Neuron (in vitro differentiated cells): ENCODE results near the gene HSD17B8.
A peak's percentile ranks its signal among the peaks of the same experiment; 100 is the strongest.

Experiments
- H2AFZ ChIP-seq: one replicate; pipeline ENCODE4 v1.6.1; 2013; ENCODE audit warnings: low read depth, mild to moderate bottlenecking, inconsistent platforms, low read length, moderate library complexity
- H3K27me3 ChIP-seq: one replicate; pipeline ENCODE4 v1.6.1; 2013; ENCODE audit warnings: low read length; ENCODE audit not compliant: insufficient read depth
- H3K36me3 ChIP-seq: one replicate; pipeline ENCODE4 v1.6.1; 2013; ENCODE audit warnings: low read length; ENCODE audit not compliant: insufficient read depth
- H3K4me1 ChIP-seq: one replicate; pipeline ENCODE4 v1.6.1; 2013; ENCODE audit warnings: low read length; ENCODE audit not compliant: insufficient read depth
- H3K4me3 ChIP-seq: 2 replicates; pipeline ENCODE4 v1.5.1; 2013; ENCODE audit warnings: mild to moderate bottlenecking, low read length, moderate library complexity
- H3K9me3 ChIP-seq: one replicate; pipeline ENCODE4 v1.6.1; 2013; ENCODE audit warnings: low read length

HSD17B8 gene

DNA sequence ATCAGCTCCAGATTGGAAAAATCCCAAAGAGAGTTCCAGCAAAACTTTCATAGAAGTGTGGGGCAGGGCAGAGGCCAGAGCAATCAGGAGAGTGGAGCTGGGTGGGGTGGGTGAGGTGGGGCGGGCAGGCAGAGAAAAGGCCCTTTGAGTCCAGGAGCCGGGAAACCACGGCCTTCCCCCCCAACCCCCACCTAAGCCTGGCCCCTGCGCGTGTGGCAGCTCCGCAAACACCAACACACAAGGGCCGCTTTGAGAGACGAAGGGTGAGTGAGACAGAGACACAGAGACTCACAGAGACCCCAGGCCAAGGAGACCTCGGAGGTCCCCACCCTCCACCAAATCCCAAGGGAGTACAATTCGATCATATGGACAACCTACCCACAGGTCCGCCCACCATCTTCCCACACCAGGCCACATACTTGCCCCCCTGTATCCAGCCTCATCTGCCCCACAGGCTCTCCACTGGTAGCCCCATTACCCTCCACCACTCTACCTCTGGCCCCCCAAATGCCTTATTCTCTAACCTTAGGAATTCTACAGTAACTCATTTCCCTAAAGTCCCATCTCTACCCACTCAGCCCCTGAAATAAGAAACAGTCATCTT is 13.8 kb upstream of the HSD17B8 start:
- Histone ChIP-seq H3K27me3 (peaks cover 2% of the 10 kb centered on the region), H3K4me3 (no peak overlapping the region), H3K36me3 (peaks cover 20% of the 10 kb centered on the region), H3K9me3 (no peaks in the 10 kb centered on the region), H3K4me1 (peaks cover 9% of the 10 kb centered on the region), H2AFZ (no peak overlapping the region)

- H3K27me3 ChIP-seq = no peaks in the 10 kb centered on the region
- H3K9me3 ChIP-seq = no peaks in the 10 kb centered on the region
- H2AFZ ChIP-seq = no peak overlapping the region
- no peak overlapping the region for H3K4me3 ChIP-seq
- peaks cover 27% of the 10 kb centered on the region for H3K36me3 ChIP-seq
- H3K4me1 ChIP-seq = peaks cover 9% of the 10 kb centered on the region
These were observed 12.9 kb upstream of the HSD17B8 start for GRCh38 chr6:33191383-33192104.

- H2AFZ ChIP-seq = no peak within 1 kb of the TSS
- no peaks in the 10 kb centered on the region for H3K9me3 ChIP-seq
- no peaks in the 10 kb centered on the region for H3K27me3 ChIP-seq
- no peak within 1 kb of the TSS for H3K4me3 ChIP-seq
- peaks cover 31% of the 10 kb centered on the region for H3K36me3 ChIP-seq
- H3K4me1 ChIP-seq = peaks cover 9% of the 10 kb centered on the region
These were observed 12.3 kb upstream of the HSD17B8 start, which contains the start of gene COL11A2 for GRCh38 chr6:33192105-33192646. COL11A2 (minus strand) TSS chr6:33192467; CDS start chr6:33192240, 227 bp downstream.

DNA sequence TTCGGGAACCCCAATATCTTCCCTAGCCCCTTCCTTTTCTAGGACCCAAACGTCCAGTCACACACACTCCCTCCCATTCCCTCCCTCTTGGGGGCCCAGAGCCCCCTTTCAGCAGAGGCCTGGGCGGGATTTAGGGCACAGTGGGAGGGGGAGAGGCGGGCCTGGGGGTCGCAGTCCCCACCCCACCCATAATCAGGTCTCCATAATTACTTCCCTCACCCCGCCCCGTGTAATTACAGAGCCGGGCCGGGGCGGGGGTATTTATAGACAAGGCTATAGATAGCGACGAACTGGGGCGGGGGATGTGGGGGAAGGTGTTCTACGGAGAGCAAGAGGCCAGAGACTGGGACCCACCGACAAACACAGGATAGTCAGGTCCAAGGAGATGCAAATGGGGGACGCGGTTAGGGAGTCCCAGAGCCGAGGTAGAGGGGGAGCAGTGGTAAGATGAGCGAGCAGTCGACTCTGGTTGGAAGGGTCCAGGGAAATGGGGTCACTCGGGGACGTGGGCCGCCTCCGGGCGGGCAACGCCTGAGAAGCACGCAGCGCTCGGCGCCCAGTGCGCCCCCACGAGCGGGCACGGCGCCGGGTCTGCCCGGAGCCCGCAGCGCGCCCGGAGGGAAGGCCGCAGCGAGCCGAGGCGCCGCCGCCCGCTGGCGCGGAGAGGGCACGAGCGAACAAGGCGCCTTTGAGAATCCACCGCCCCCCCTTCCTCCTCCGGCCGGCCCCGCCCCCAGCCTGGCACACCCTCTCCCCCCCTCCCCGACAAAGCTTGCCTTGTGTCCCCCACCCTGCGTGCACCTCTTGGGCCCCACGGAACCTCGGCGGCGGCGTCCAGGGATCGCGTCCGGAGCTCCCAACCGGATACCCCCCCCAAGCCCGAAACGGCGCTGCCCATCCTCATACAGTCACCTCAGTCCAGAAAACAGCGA is 11.5 kb upstream of the HSD17B8 start:
- no peak overlapping the region for H3K4me3 ChIP-seq

GRCh38 chr6:33193619-33194018 is 10.8 kb upstream of the HSD17B8 start:
- Histone ChIP-seq H3K4me3 (no peak overlapping the region), H3K4me1 (peaks cover 14% of the 10 kb centered on the region), H3K9me3 (no peaks in the 10 kb centered on the region), H3K36me3 (peaks cover 38% of the 10 kb centered on the region), H2AFZ (no peak overlapping the region), H3K27me3 (no peaks in the 10 kb centered on the region)

More for the DNA sequence above, 11.5 kb upstream of the HSD17B8 start:
- H3K9me3 ChIP-seq = no peaks in the 10 kb centered on the region
- peaks cover 13% of the 10 kb centered on the region for H3K4me1 ChIP-seq
- no peak overlapping the region for H2AFZ ChIP-seq
- peaks cover 35% of the 10 kb centered on the region for H3K36me3 ChIP-seq
- no peaks in the 10 kb centered on the region for H3K27me3 ChIP-seq

DNA sequence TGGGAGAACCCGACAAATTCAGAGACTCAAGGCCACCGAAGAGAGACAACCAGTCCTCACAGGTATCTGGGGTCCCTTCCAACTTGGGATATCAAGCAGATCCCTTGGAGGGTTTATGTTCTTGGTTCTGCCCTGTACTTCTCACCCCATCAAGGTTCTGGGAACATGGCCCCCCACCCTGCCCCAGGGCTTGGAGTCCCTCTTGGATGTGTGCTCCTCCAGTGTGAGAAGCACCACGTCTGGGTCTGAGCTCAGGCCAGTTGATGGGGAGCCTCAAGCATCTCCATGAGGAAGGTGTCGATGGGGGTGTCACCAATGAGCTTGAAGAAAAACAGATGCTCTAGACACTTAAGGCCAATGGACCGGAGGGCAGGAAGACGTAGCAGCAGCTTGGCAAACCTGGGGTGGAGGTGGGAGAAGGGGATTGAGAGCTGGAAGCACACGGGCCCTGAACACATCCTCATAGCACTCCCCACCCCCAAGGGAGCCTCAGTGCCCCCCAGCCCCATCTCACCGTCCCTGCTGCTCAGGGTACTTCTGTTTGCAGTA is 9.9 kb upstream of the HSD17B8 start:
- no peak overlapping the region for H3K4me3 ChIP-seq
- H3K4me1 ChIP-seq = peaks cover 22% of the 10 kb centered on the region
- peaks cover 38% of the 10 kb centered on the region for H3K36me3 ChIP-seq
- H3K27me3 ChIP-seq = no peaks in the 10 kb centered on the region
- H3K9me3 ChIP-seq = no peaks in the 10 kb centered on the region
- H2AFZ ChIP-seq = no peak overlapping the region

GRCh38 chr6:33195304-33196165 is 8.9 kb upstream of the HSD17B8 start:
- H3K4me1 ChIP-seq = peaks cover 25% of the 10 kb centered on the region
- no peaks in the 10 kb centered on the region for H3K9me3 ChIP-seq
- H3K4me3 ChIP-seq = no peak overlapping the region
- H3K27me3 ChIP-seq = no peaks in the 10 kb centered on the region
- peaks cover 38% of the 10 kb centered on the region for H3K36me3 ChIP-seq
- H2AFZ ChIP-seq = no peak overlapping the region

- no peaks in the 10 kb centered on the region for H3K9me3 ChIP-seq
- H3K36me3 ChIP-seq = peaks cover 46% of the 10 kb centered on the region
- H3K27me3 ChIP-seq = no peaks in the 10 kb centered on the region
- H3K4me1 ChIP-seq = peaks cover 29% of the 10 kb centered on the region
- H2AFZ ChIP-seq = no peak overlapping the region
- no peak overlapping the region for H3K4me3 ChIP-seq
These were observed 6.9 kb upstream of the HSD17B8 start for GRCh38 chr6:33197431-33198048.

DNA sequence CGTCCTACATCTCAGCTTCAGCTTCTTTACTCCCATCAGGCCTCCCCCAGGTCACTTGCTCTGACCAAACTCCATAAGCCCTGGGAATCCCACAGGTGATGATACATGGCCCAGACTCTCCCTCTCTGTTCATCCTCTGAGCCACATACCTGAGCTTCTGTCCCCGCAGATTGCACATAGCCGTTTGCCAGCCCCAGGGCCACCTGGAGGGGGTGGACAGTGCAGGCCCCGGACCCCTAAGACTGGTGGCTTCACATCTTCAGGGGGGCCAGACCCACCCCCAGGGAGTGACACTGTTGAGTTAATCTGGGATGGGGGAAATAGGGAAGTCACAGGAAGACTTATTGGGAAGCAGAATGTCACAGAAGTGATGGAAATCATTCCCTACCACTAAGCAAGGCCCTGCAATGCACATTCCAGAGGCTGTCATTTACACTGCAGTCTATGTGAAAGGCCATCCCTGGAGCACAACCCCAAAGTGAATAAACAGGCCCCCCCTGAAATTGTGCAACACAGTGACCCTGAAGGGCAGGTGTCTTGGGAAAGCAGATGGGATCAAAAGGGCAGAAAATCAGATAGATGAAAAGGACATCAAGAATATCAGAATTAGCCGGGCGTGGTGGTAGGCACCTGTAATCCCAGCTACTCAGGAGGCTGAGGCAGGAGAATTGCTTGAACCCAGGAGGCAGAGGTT is 6.1 kb upstream of the HSD17B8 start:
- Histone ChIP-seq H3K4me1 (peaks cover 35% of the 10 kb centered on the region), H2AFZ (no peak overlapping the region), H3K9me3 (no peaks in the 10 kb centered on the region), H3K27me3 (no peaks in the 10 kb centered on the region), H3K4me3 (no peak overlapping the region), H3K36me3 (peaks cover 53% of the 10 kb centered on the region)

DNA sequence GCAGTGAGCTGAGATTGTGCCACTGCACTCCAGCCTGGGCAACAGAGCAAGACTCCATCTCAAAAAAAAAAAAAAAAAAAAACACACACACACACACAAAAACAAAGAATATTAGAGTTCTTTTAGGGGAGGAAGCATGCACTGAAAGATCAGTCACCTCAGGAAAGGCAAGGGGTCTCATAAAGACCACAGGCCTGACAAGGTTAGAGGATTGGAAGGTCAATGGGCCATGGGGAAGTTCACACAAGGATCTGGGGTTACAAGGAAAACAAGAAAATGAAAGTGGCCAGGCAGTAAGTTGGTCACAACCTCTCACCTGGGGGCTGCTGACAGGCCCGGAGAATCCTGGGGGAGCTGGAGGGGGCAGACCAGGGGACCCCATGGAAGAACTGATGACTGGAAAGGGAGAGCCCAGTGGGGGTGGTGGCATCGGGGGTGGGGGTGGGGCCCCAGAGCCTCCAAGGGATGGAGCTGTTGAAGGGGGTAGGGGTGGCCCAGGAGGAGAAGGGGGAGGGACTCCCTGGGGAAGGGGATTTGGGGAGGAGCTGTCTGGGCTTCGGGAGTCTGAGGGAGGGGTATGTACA is 5.5 kb upstream of the HSD17B8 start:
- H3K36me3 ChIP-seq = peaks cover 56% of the 10 kb centered on the region
- no peak overlapping the region for H2AFZ ChIP-seq
- H3K9me3 ChIP-seq = no peaks in the 10 kb centered on the region
- H3K4me3 ChIP-seq = peak overlapping the region; percentile 88
- H3K4me1 ChIP-seq = peaks cover 41% of the 10 kb centered on the region
- H3K27me3 ChIP-seq = no peaks in the 10 kb centered on the region

GRCh38 chr6:33199687-33200218 is 4.7 kb upstream of the HSD17B8 start:
- Histone ChIP-seq H3K4me1 (peaks cover 47% of the 10 kb centered on the region), H3K27me3 (no peaks in the 10 kb centered on the region), H3K9me3 (no peaks in the 10 kb centered on the region), H3K36me3 (peaks cover 49% of the 10 kb centered on the region), H3K4me3 (peak overlapping the region; percentile 88), H2AFZ (peak overlapping the region; percentile 57)
